H9 (cell line): ENCODE results near the gene VPS13C. TPM values are rescaled to one million over a fixed set of nuclear protein-coding genes. Genes with fewer than 3 reads are reported as not detected.

ENCODE experiments used
- DNase-seq: peaks from one replicate; pipeline ENCODE4 v3.0.0-alpha.2; 2017
- H2AFZ ChIP-seq: one replicate; pipeline ENCODE4 v1.6.1; 2013; ENCODE audit warnings: mild to moderate bottlenecking, low read length, control low read depth, moderate library complexity
- H2AK5ac ChIP-seq: 2 replicates; pipeline ENCODE4 v1.6.1; 2013; ENCODE audit warnings: low read length, control low read depth, mixed read lengths; ENCODE audit not compliant: insufficient read length
- H2BK120ac ChIP-seq: one replicate; pipeline ENCODE4 v1.6.1; 2013; ENCODE audit warnings: low read depth, mild to moderate bottlenecking, low read length, control low read depth, inconsistent platforms; ENCODE audit not compliant: poor library complexity, severe bottlenecking
- H2BK12ac ChIP-seq: 2 replicates; pipeline ENCODE4 v1.6.1; 2013; ENCODE audit warnings: low read length, control low read depth, mixed read lengths, low read depth; ENCODE audit not compliant: insufficient read length
- H2BK15ac ChIP-seq: 2 replicates; pipeline ENCODE4 v1.6.1; 2013; ENCODE audit warnings: low read depth, low read length, control low read depth
- H2BK20ac ChIP-seq: one replicate; pipeline ENCODE4 v1.6.1; 2013; ENCODE audit warnings: low read depth, mild to moderate bottlenecking, low read length, control low read depth, inconsistent platforms; ENCODE audit not compliant: poor library complexity, severe bottlenecking
- H2BK5ac ChIP-seq: 2 replicates; pipeline ENCODE4 v1.6.1; 2013; ENCODE audit warnings: low read length, control low read depth, mixed read lengths; ENCODE audit not compliant: insufficient read length
- H3K14ac ChIP-seq: 2 replicates; pipeline ENCODE4 v1.6.1; 2013; ENCODE audit warnings: low read length, control low read depth; ENCODE audit not compliant: insufficient read depth
- H3K18ac ChIP-seq: 2 replicates; pipeline ENCODE4 v1.6.1; 2013; ENCODE audit warnings: low read depth, mild to moderate bottlenecking, mixed read lengths, low read length, control low read depth; ENCODE audit not compliant: insufficient read length
- H3K23ac ChIP-seq: 2 replicates; pipeline ENCODE4 v1.6.1; 2013; ENCODE audit warnings: low read length, control low read depth, mixed read lengths, low read depth; ENCODE audit not compliant: insufficient read length
- H3K23me2 ChIP-seq: 2 replicates; pipeline ENCODE4 v1.6.1; 2013; ENCODE audit warnings: low read depth, mild to moderate bottlenecking, mixed read lengths, low read length, control low read depth; ENCODE audit not compliant: insufficient read length, poor library complexity, severe bottlenecking
- H3K27ac ChIP-seq: 2 replicates; pipeline ENCODE4 v1.5.1; 2013; ENCODE audit warnings: low read length, control low read depth, mixed read lengths, low read depth; ENCODE audit not compliant: insufficient read length
- H3K27me3 ChIP-seq: 2 replicates; pipeline ENCODE4 v1.6.1; 2013; ENCODE audit warnings: low read length, control low read depth, inconsistent platforms; ENCODE audit not compliant: insufficient read depth
- H3K4ac ChIP-seq: 2 replicates; pipeline ENCODE4 v1.6.1; 2013; ENCODE audit warnings: low read depth, mild to moderate bottlenecking, control low read depth, inconsistent platforms, low read length, moderate library complexity
- H3K4me1 ChIP-seq: 2 replicates; pipeline ENCODE4 v1.6.1; 2013; ENCODE audit warnings: low read length, control low read depth, inconsistent platforms; ENCODE audit not compliant: insufficient read depth
- H3K4me2 ChIP-seq: 2 replicates; pipeline ENCODE4 v1.6.1; 2013; ENCODE audit warnings: low read length, control low read depth, mixed read lengths; ENCODE audit not compliant: insufficient read length, insufficient read depth
- H3K56ac ChIP-seq: 2 replicates; pipeline ENCODE4 v1.6.1; 2013; ENCODE audit warnings: low read depth, mild to moderate bottlenecking, mixed read lengths, low read length, control low read depth; ENCODE audit not compliant: insufficient read length
- H3K79me1 ChIP-seq: 2 replicates; pipeline ENCODE4 v1.6.1; 2013; ENCODE audit warnings: low read depth, mild to moderate bottlenecking, moderate library complexity, low read length, control low read depth, inconsistent platforms; ENCODE audit not compliant: insufficient read depth, poor library complexity, severe bottlenecking
- H3K79me2 ChIP-seq: 2 replicates; pipeline ENCODE4 v1.6.1; 2013; ENCODE audit warnings: low read length, control low read depth, inconsistent platforms; ENCODE audit not compliant: insufficient read depth
- H3K9ac ChIP-seq: 2 replicates; pipeline ENCODE4 v1.6.1; 2013; ENCODE audit warnings: low read length, control low read depth, mixed read lengths; ENCODE audit not compliant: insufficient read length; ENCODE audit errors: extremely low read depth
- H3K9me3 ChIP-seq: one replicate; pipeline ENCODE4 v1.6.1; 2013; ENCODE audit warnings: low read depth, low read length, inconsistent platforms; ENCODE audit not compliant: control insufficient read depth
- H3T11ph ChIP-seq: one replicate; pipeline ENCODE4 v1.6.1; 2013; ENCODE audit warnings: mild to moderate bottlenecking, low read length, control low read depth, inconsistent platforms
- H4K20me1 ChIP-seq: one replicate; pipeline ENCODE4 v1.6.1; 2013; ENCODE audit not compliant: control insufficient read depth, insufficient read length, insufficient read depth
- H4K5ac ChIP-seq: 2 replicates; pipeline ENCODE4 v1.6.1; 2013; ENCODE audit warnings: low read depth, mild to moderate bottlenecking, mixed read lengths, low read length, control low read depth; ENCODE audit not compliant: insufficient read length
- H4K8ac ChIP-seq: replicated peaks from 2 replicates; pipeline ENCODE4 v1.6.1; 2013; ENCODE audit warnings: low read length, control low read depth, mixed read lengths, low read depth; ENCODE audit not compliant: insufficient read length
- H4K91ac ChIP-seq: 2 replicates; pipeline ENCODE4 v1.6.1; 2013; ENCODE audit warnings: low read depth, mild to moderate bottlenecking, moderate library complexity, mixed read lengths, low read length, control low read depth; ENCODE audit not compliant: insufficient read length
- H3K27ac Mint-ChIP-seq, 3 experiments: 2 replicates in 2 of 3; 3 replicates in 1 of 3; pipeline ENCODE4 v1.8.0; 2020 to 2021; ENCODE audit warnings: mixed read lengths in 3 of 3, mild to moderate bottlenecking in 1 of 3, moderate library complexity in 1 of 3
- H3K27me3 Mint-ChIP-seq: 2 replicates; pipeline ENCODE4 v1.8.0; 2021; ENCODE audit warnings: low read depth, mild to moderate bottlenecking, moderate library complexity, mixed read lengths
- H3K36me3 Mint-ChIP-seq, 3 experiments: 2 replicates in 2 of 3; 3 replicates in 1 of 3; pipeline ENCODE4 v1.8.0; 2020 to 2021; ENCODE audit warnings: low read depth in 3 of 3, mixed read lengths in 3 of 3; ENCODE audit not compliant: insufficient read depth in 1 of 3
- H3K4me1 Mint-ChIP-seq, 2 experiments: 2 replicates each; pipeline ENCODE4 v1.8.0; 2020; ENCODE audit warnings: mixed read lengths in 2 of 2
- H3K4me3 Mint-ChIP-seq, 2 experiments: 2 replicates in 1 of 2; 3 replicates in 1 of 2; pipeline ENCODE4 v1.8.0; 2020 to 2021; ENCODE audit warnings: mild to moderate bottlenecking in 2 of 2, mixed read lengths in 2 of 2, moderate library complexity in 1 of 2
- H3K9me3 Mint-ChIP-seq, 2 experiments: 2 replicates in 1 of 2; 3 replicates in 1 of 2; pipeline ENCODE4 v1.8.0; 2020; ENCODE audit warnings: mild to moderate bottlenecking in 2 of 2, mixed read lengths in 2 of 2, moderate library complexity in 1 of 2
- CTCF ChIP-seq: fragments of 200-600 bp; sonication (generic); conservative IDR thresholded peaks from 3 replicates; pipeline ENCODE4 v1.8.0; 2021; ENCODE audit warnings: antibody characterized with exemption, mild to moderate bottlenecking
- WGBS: extraction: QIAGEN DNeasy Blood & Tissue Kit; methylation state at CpG from one replicate; pipeline ENCODE4 v1.1.7; 2013; ENCODE audit warnings: missing lambda C conversion rate, low lambda C conversion rate, mixed read lengths; ENCODE audit not compliant: insufficient read length; ENCODE audit errors: extremely low coverage; 5-methylcytosine and 5-hydroxymethylcytosine counted together
- total RNA-seq: library from RNA; stranded (reverse); gene quantifications from 2 replicates; pipeline ENCODE4 v1.2.1, GENCODE V29; 2021

Gene VPS13C
- total RNA-seq, 1 experiment from 2014 or later = 14.2 TPM

- H3K23me2 ChIP-seq = no peaks in the 10 kb centered on the region
- H2BK12ac ChIP-seq = no peak overlapping the region
- no peaks in the 10 kb centered on the region for H3K27me3 ChIP-seq
- Mint-ChIP-seq H3K27ac (no peak overlapping the region), H3K4me3 (no peak overlapping the region), H3K9me3 (0 out of 5 replicates have a peak, but pooled peaks cover 0 to 2% of the 10 kb centered on the region in 2 experiments), H3K4me1 (no peaks in the 10 kb centered on the region), H3K36me3 (peaks cover 2 to 3% (median 3%) of the 10 kb centered on the region in 3 experiments; a peak in 5 of 7 replicates), H3K27me3 (no peaks in the 10 kb centered on the region)
- H4K91ac ChIP-seq = no peak overlapping the region
- H2AFZ ChIP-seq = no peak overlapping the region
- H3K4me2 ChIP-seq = no peak overlapping the region
- H3K4me1 ChIP-seq = no peaks in the 10 kb centered on the region
- no peaks in the 10 kb centered on the region for H3K79me1 ChIP-seq
- H3K9me3 ChIP-seq = no peaks in the 10 kb centered on the region
- H3T11ph ChIP-seq = no peak overlapping the region
- H2BK20ac ChIP-seq = no peak overlapping the region
- no peak overlapping the region for H3K27ac ChIP-seq
- H3K4ac ChIP-seq = no peak overlapping the region
- no peak overlapping the region for H2BK15ac ChIP-seq
- no peak for DNase-seq
- H3K18ac ChIP-seq = no peak overlapping the region
- WGBS = no CpG with 5 or more reads among the region's 5 CpGs
- H3K79me2 ChIP-seq = no peaks in the 10 kb centered on the region
- no peak overlapping the region for H4K8ac ChIP-seq
- no peak overlapping the region for H3K14ac ChIP-seq
- no peak for TF ChIP-seq CTCF
- H2AK5ac ChIP-seq = no peak overlapping the region
- H3K56ac ChIP-seq = no peak overlapping the region
- no peak overlapping the region for H2BK120ac ChIP-seq
- H3K23ac ChIP-seq = no peak overlapping the region
- no peak overlapping the region for H4K5ac ChIP-seq
- H2BK5ac ChIP-seq = no peak overlapping the region
- H4K20me1 ChIP-seq = no peaks in the 10 kb centered on the region
- H3K9ac ChIP-seq = no peak overlapping the region
These were observed 14.0 kb downstream of the VPS13C start for GRCh38 chr15:62046078-62046743.
